ENCODE results near the gene VRK3. TPM values are rescaled to one million over a fixed set of nuclear protein-coding genes. Genes with fewer than 3 reads are reported as not detected.
"Not testable (repeated sequence)": the region's sequence is repeated elsewhere in the genome, so short reads cannot be mapped to it uniquely, and the experiment has no call there.

Gene VRK3
- total and polyA plus RNA-seq, 2 donors (not counting 1 experiment from before 2014, with no cell fraction given), result 26.9 to 40.6 TPM

GRCh38 chr19:49972841-49973240, 52.3 kb downstream of the VRK3 start:
- TF ChIP-seq, protein P1, sequence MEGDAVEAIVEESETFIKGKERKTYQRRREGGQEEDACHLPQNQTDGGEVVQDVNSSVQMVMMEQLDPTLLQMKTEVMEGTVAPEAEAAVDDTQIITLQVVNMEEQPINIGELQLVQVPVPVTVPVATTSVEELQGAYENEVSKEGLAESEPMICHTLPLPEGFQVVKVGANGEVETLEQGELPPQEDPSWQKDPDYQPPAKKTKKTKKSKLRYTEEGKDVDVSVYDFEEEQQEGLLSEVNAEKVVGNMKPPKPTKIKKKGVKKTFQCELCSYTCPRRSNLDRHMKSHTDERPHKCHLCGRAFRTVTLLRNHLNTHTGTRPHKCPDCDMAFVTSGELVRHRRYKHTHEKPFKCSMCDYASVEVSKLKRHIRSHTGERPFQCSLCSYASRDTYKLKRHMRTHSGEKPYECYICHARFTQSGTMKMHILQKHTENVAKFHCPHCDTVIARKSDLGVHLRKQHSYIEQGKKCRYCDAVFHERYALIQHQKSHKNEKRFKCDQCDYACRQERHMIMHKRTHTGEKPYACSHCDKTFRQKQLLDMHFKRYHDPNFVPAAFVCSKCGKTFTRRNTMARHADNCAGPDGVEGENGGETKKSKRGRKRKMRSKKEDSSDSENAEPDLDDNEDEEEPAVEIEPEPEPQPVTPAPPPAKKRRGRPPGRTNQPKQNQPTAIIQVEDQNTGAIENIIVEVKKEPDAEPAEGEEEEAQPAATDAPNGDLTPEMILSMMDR (conservative IDR thresholded peaks at IDR 0.05 in 1 of 2, IDR thresholded peaks at IDR 0.05 in 1 of 2; ENCODE audit: low read depth in 1 of 2, low read length in 2 of 2), result no peak
- TF ChIP-seq EZH2 (IDR thresholded peaks at IDR 0.05; ENCODE audit: low read length, missing control alignments), result no peak
- H3K4me2 ChIP-seq (ENCODE audit: extremely low read depth, insufficient read depth, low read length), result no peak overlapping the region
- H3K9me3 ChIP-seq (ENCODE audit: control insufficient read depth, insufficient read depth, low read depth, low read length), result no peaks in the 10 kb centered on the region
- no peak overlapping the region for H3K4me3 ChIP-seq (replicated peaks in 1 of 4; ENCODE audit: control extremely low read depth in 1 of 4, insufficient read depth in 1 of 4, low read depth in 3 of 4, low read length in 4 of 4)
- H3K27me3 ChIP-seq (ENCODE audit: control insufficient read depth, insufficient read depth, low read length), result no peaks in the 10 kb centered on the region
- no peaks in the 10 kb centered on the region for H3K4me1 ChIP-seq (ENCODE audit: control insufficient read depth, extremely low read depth, insufficient read depth, low read length)
- H3K9ac ChIP-seq (ENCODE audit: insufficient read depth, low read length), result no peak overlapping the region
- no peaks in the 10 kb centered on the region for H4K20me1 ChIP-seq (ENCODE audit: control insufficient read depth, extremely low read depth, insufficient read depth, low read length)
- no peak overlapping the region for H3K27ac ChIP-seq (ENCODE audit: insufficient read depth, low read length)
- no peak for DNase-seq (ENCODE audit: low read depth in 2 of 2)
- H3K79me2 ChIP-seq (ENCODE audit: control insufficient read depth, insufficient read depth, low read length), result no peaks in the 10 kb centered on the region
- no peaks in the 10 kb centered on the region for H3K36me3 ChIP-seq (ENCODE audit: control insufficient read depth, insufficient read depth, low read length)
- H2AFZ ChIP-seq (ENCODE audit: low read length), result no peak overlapping the region

DNA sequence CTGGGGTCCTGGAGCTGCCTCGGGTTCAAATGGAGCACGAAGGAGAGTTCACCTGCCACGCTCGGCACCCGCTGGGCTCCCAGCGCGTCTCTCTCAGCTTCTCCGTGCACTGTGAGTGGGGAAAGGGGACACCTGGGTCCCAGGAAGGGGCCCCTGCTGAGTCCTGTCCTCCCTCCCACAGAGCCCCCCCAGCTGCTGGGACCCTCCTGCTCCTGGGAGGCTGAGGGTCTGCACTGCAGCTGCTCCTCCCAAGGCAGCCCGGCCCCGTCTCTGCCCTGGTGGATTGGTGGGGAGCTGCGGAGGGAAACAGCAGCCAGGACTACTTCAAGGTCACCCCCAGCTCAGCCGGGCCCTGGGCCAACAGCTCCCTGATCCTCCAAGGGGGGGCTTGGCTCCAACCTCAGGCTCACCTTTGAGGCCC, 53.2 kb downstream of the VRK3 start:
- H3K9me3 ChIP-seq (ENCODE audit: control insufficient read depth, insufficient read depth, low read depth, low read length), result no peaks in the 10 kb centered on the region
- no peaks in the 10 kb centered on the region for H3K79me2 ChIP-seq (ENCODE audit: control insufficient read depth, insufficient read depth, low read length)
- H3K36me3 ChIP-seq (ENCODE audit: control insufficient read depth, insufficient read depth, low read length), result no peaks in the 10 kb centered on the region
- no peaks in the 10 kb centered on the region for H3K27me3 ChIP-seq (ENCODE audit: control insufficient read depth, insufficient read depth, low read length)
- no peak overlapping the region for H3K4me2 ChIP-seq (ENCODE audit: extremely low read depth, insufficient read depth, low read length)
- no peak overlapping the region for H3K4me3 ChIP-seq (replicated peaks in 1 of 4; ENCODE audit: control extremely low read depth in 1 of 4, insufficient read depth in 1 of 4, low read depth in 3 of 4, low read length in 4 of 4)
- H3K4me1 ChIP-seq (ENCODE audit: control insufficient read depth, extremely low read depth, insufficient read depth, low read length), result no peaks in the 10 kb centered on the region
- no peak overlapping the region for H3K9ac ChIP-seq (ENCODE audit: insufficient read depth, low read length)
- TF ChIP-seq, protein P1 (conservative IDR thresholded peaks at IDR 0.05 in 1 of 2, IDR thresholded peaks at IDR 0.05 in 1 of 2; ENCODE audit: low read depth in 1 of 2, low read length in 2 of 2), result no peak
- no peak for TF ChIP-seq EZH2 (IDR thresholded peaks at IDR 0.05; ENCODE audit: low read length, missing control alignments)
- no peak for DNase-seq (ENCODE audit: low read depth in 2 of 2)
- H4K20me1 ChIP-seq (ENCODE audit: control insufficient read depth, extremely low read depth, insufficient read depth, low read length), result no peaks in the 10 kb centered on the region
- no peak overlapping the region for H2AFZ ChIP-seq (ENCODE audit: low read length)
- no peak overlapping the region for H3K27ac ChIP-seq (ENCODE audit: insufficient read depth, low read length)

DNA sequence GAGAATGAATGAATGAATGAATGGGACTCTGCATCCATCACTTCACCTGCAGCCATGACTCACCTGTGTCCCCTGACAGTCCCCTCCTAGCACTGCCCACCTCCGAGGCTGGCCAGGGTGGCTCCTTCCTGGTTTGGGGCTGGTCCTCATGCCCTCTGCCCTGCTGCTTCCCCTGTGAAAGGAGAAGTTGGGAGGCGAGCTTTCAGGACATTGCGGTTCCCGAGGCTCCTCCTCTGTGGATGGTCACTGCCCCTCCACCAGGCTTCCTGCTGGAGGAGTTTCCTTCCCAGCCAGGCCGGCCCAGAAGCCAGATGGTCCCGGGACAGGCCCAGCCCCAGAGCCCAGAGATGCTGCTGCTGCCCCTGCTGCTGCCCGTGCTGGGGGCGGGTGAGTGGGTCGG, 55.8 kb downstream of the VRK3 start:
- not testable (repeated sequence) for H3K27me3 ChIP-seq (ENCODE audit: control insufficient read depth, insufficient read depth, low read length)

More for the DNA sequence above, 55.8 kb downstream of the VRK3 start:
- H3K4me3 ChIP-seq (replicated peaks in 1 of 4; ENCODE audit: control extremely low read depth in 1 of 4, insufficient read depth in 1 of 4, low read depth in 3 of 4, low read length in 4 of 4); H3K9ac ChIP-seq (ENCODE audit: insufficient read depth, low read length); H3K27ac ChIP-seq (ENCODE audit: insufficient read depth, low read length); H2AFZ ChIP-seq (ENCODE audit: low read length); H3K4me2 ChIP-seq (ENCODE audit: extremely low read depth, insufficient read depth, low read length); H3K4me1 ChIP-seq (ENCODE audit: control insufficient read depth, extremely low read depth, insufficient read depth, low read length); DNase-seq (ENCODE audit: low read depth in 2 of 2); H3K9me3 ChIP-seq (ENCODE audit: control insufficient read depth, insufficient read depth, low read depth, low read length); H3K36me3 ChIP-seq (ENCODE audit: control insufficient read depth, insufficient read depth, low read length); H4K20me1 ChIP-seq (ENCODE audit: control insufficient read depth, extremely low read depth, insufficient read depth, low read length); H3K79me2 ChIP-seq (ENCODE audit: control insufficient read depth, insufficient read depth, low read length): not testable (repeated sequence)
